Upper lobe of right lung (tissue), 1 donor: Measurements from ENCODE around the gene ZNF549. TPM values are rescaled to one million over a fixed set of nuclear protein-coding genes. Genes with fewer than 3 reads are reported as not detected.

ENCODE experiments used
- ATAC-seq: fragments of 200-7000 bp; cut with Tn5 transposase; one replicate; pipeline ENCODE4 v1.9.1; 2020; ENCODE audit warnings: mild to moderate bottlenecking, moderate library complexity
- DNase-seq: peaks from one replicate; pipeline ENCODE4 v3.0.0-alpha.2; 2020
- H3K27ac ChIP-seq: fragments of 200-600 bp; one replicate; pipeline ENCODE4 v1.8.0; 2022
- H3K27me3 ChIP-seq: fragments of 200-600 bp; one replicate; pipeline ENCODE4 v1.8.0; 2022; ENCODE audit warnings: mild to moderate bottlenecking
- H3K36me3 ChIP-seq: fragments of 200-600 bp; one replicate; pipeline ENCODE4 v1.8.0; 2022
- H3K4me1 ChIP-seq: fragments of 200-600 bp; one replicate; pipeline ENCODE4 v1.8.0; 2022
- H3K4me3 ChIP-seq: fragments of 200-600 bp; one replicate; pipeline ENCODE4 v1.8.0; 2022; ENCODE audit warnings: mild to moderate bottlenecking
- H3K9me3 ChIP-seq: fragments of 200-600 bp; one replicate; pipeline ENCODE4 v1.8.0; 2022
- intact Hi-C: fragments of 100-400 bp; cut with DNase I; formaldehyde crosslinking; loops from one replicate; pipeline ENCODE4 v1.11.0; 2022
- total RNA-seq: library from RNA; stranded (reverse); fragmentation: NEBNext Ultra II Directional; extraction: Animal tissue kit (Norgen Biotek cat#: 25700); gene quantifications from one replicate; pipeline ENCODE4 v1.2.1, GENCODE V29; 2021
- TF ChIP-seq, protein P1 (sequence below): fragments of 200-600 bp; IDR thresholded peaks from one replicate; pipeline ENCODE4 v1.8.0; 2022; ENCODE audit warnings: antibody characterized with exemption
- donor health status: DM: no; HTN: yes; CAD: no; lungs with severe emphysema.

ZNF549 gene
- total RNA-seq, 1 donor from 2014 or later: 6.4 TPM

GRCh38 chr19:57560049-57560491 lies 32.9 kb downstream of the ZNF549 start:
- Histone ChIP-seq H3K36me3 (peaks cover 8% of the 10 kb centered on the region), H3K4me1 (peaks cover 17% of the 10 kb centered on the region), H3K27ac (peak overlapping the region; percentile 51), H3K27me3 (no peaks in the 10 kb centered on the region), H3K9me3 (peaks cover 11% of the 10 kb centered on the region), H3K4me3 (peak overlapping the region; percentile 90)
- DNase-seq (no peak), ATAC-seq (no peak)
- TF ChIP-seq, protein P1, sequence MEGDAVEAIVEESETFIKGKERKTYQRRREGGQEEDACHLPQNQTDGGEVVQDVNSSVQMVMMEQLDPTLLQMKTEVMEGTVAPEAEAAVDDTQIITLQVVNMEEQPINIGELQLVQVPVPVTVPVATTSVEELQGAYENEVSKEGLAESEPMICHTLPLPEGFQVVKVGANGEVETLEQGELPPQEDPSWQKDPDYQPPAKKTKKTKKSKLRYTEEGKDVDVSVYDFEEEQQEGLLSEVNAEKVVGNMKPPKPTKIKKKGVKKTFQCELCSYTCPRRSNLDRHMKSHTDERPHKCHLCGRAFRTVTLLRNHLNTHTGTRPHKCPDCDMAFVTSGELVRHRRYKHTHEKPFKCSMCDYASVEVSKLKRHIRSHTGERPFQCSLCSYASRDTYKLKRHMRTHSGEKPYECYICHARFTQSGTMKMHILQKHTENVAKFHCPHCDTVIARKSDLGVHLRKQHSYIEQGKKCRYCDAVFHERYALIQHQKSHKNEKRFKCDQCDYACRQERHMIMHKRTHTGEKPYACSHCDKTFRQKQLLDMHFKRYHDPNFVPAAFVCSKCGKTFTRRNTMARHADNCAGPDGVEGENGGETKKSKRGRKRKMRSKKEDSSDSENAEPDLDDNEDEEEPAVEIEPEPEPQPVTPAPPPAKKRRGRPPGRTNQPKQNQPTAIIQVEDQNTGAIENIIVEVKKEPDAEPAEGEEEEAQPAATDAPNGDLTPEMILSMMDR: no peak
- intact Hi-C loops: no loop called here

GRCh38 chr19:57563547-57563946 lies 36.4 kb downstream of the ZNF549 start:
- Histone ChIP-seq H3K9me3 (peaks cover 38% of the 10 kb centered on the region), H3K36me3 (no peaks in the 10 kb centered on the region), H3K27me3 (no peaks in the 10 kb centered on the region), H3K4me3 (no peak overlapping the region), H3K4me1 (peaks cover 12% of the 10 kb centered on the region), H3K27ac (no peak overlapping the region)
- intact Hi-C loops: no loop called here
- DNase-seq (no peak), ATAC-seq (no peak)
- TF ChIP-seq, protein P1: no peak

DNA sequence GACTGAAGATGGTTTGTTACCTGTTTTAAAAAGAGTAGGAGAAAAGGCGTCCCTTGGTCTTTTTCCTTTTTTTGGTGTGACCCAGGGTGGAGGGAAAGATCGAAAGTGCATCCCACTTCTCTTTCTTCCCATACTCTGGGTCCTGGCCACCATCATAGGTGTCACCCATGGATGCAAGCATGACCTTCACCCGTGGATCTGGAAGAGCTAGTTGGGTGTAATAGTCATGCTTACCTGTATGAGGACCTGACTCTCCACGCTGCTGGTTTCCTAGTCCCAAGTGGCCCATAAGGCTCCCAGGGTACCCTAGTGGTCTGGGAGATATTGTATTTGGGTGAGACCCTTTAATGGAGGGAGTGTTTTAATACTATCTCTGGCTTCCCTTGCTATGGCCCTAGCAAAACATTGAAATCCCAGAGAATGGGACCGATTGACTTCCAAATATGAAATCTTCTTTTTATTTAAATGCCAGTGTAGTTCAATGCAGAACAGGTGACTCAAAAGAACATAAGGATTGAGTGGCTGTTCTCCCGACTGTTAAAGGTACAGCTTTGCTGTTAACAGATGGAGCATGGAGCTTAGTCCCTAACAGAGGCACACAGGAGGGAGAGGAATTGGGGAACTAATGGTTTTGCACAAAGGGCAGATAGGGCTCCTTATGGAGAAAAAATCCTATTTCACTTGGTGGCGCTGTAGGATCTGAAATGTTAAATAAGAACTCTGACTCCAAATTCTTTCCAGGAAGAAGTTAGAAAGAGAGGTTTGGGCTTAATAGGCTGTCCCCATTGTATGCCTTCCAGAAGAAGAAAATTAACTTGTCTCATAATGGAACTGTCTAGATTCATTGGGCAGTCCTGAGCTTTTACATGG lies 39.5 kb downstream of the ZNF549 start:
- no peaks in the 10 kb centered on the region for H3K4me1 ChIP-seq
- intact Hi-C loops: no loop called here
- H3K9me3 ChIP-seq: peaks cover 66% of the 10 kb centered on the region
- no peak overlapping the region for H3K4me3 ChIP-seq
- ATAC-seq (no peak), DNase-seq (no peak)
- no peaks in the 10 kb centered on the region for H3K36me3 ChIP-seq
- H3K27me3 ChIP-seq: no peaks in the 10 kb centered on the region
- H3K27ac ChIP-seq: no peak overlapping the region
- TF ChIP-seq, protein P1: no peak

- intact Hi-C loops: no loop called here
- Histone ChIP-seq H3K36me3 (peaks cover 24% of the 10 kb centered on the region), H3K9me3 (peaks cover 89% of the 10 kb centered on the region)
Measured at GRCh38 chr19:57570707-57571106, 43.6 kb downstream of the ZNF549 start.

GRCh38 chr19:57572415-57572947 lies 45.3 kb downstream of the ZNF549 start:
- H3K36me3 ChIP-seq: peaks cover 25% of the 10 kb centered on the region
- no peaks in the 10 kb centered on the region for H3K4me1 ChIP-seq
- peaks cover 74% of the 10 kb centered on the region for H3K9me3 ChIP-seq
- TF ChIP-seq, protein P1: no peak
- intact Hi-C loops: no loop called here
- no peak for ATAC-seq
- H3K4me3 ChIP-seq: no peak overlapping the region
- DNase-seq: no peak
- no peak overlapping the region for H3K27ac ChIP-seq
- no peaks in the 10 kb centered on the region for H3K27me3 ChIP-seq

More at GRCh38 chr19:57570707-57571106, 43.6 kb downstream of the ZNF549 start:
- TF ChIP-seq, protein P1: no peak
- Histone ChIP-seq H3K27me3 (no peaks in the 10 kb centered on the region), H3K4me1 (no peaks in the 10 kb centered on the region), H3K27ac (no peak overlapping the region), H3K4me3 (no peak overlapping the region)
- no peak for ATAC-seq
- DNase-seq: no peak
